GM23338 (cell line): ENCODE data around the gene RNF40. TPM values are rescaled to one million over a fixed set of nuclear protein-coding genes. Genes with fewer than 3 reads are reported as not detected.
A peak's percentile ranks its signal among the peaks of the same experiment; 100 is the strongest.

Experiments
- ATAC-seq: fragments of 200-7000 bp; cut with Tn5 transposase; 3 replicates; pipeline ENCODE4 v1.9.1; 2020
- DNase-seq: peaks from one replicate; pipeline ENCODE4 v3.0.0-alpha.2; 2015; ENCODE audit warnings: low spot score
- H2AFZ ChIP-seq: fragments of 200-600 bp; sonication (generic); 2 replicates; pipeline ENCODE4 v1.8.0; 2016; ENCODE audit warnings: antibody characterized with exemption, mild to moderate bottlenecking, moderate library complexity
- H3F3A ChIP-seq: fragments of 200-600 bp; sonication (generic); replicated peaks from 2 replicates; pipeline ENCODE4 v1.8.0; 2017; ENCODE audit warnings: antibody characterized with exemption, mixed run types, low read depth
- H3K27ac ChIP-seq: fragments of 200-600 bp; sonication (generic); 2 replicates; pipeline ENCODE4 v1.6.1; 2016; ENCODE audit warnings: low read depth
- H3K27me3 ChIP-seq: fragments of 200-600 bp; sonication (generic); 2 replicates; pipeline ENCODE4 v1.8.0; 2016; ENCODE audit warnings: mild to moderate bottlenecking, mixed run types, moderate library complexity; ENCODE audit not compliant: insufficient read depth
- H3K36me3 ChIP-seq: fragments of 200-600 bp; sonication (generic); 2 replicates; pipeline ENCODE4 v1.8.0; 2016; ENCODE audit warnings: mild to moderate bottlenecking; ENCODE audit not compliant: insufficient read depth
- H3K4me1 ChIP-seq: fragments of 200-600 bp; sonication (generic); 2 replicates; pipeline ENCODE4 v1.8.0; 2016; ENCODE audit warnings: mild to moderate bottlenecking, moderate library complexity; ENCODE audit not compliant: insufficient read depth
- H3K4me2 ChIP-seq: fragments of 200-600 bp; sonication (generic); 2 replicates; pipeline ENCODE4 v1.7.1; 2017; ENCODE audit warnings: mixed run types
- H3K4me3 ChIP-seq: fragments of 200-600 bp; sonication (generic); 2 replicates; pipeline ENCODE4 v1.6.1; 2016; ENCODE audit warnings: mixed run types
- H3K79me2 ChIP-seq: fragments of 200-600 bp; sonication (generic); replicated peaks from 2 replicates; pipeline ENCODE4 v1.8.0; 2017; ENCODE audit warnings: mild to moderate bottlenecking; ENCODE audit not compliant: insufficient read depth
- H3K9me2 ChIP-seq: fragments of 200-600 bp; sonication (generic); 2 replicates; pipeline ENCODE4 v1.8.0; 2017; ENCODE audit not compliant: insufficient read depth
- H4K20me1 ChIP-seq: fragments of 200-600 bp; sonication (generic); replicated peaks from 2 replicates; pipeline ENCODE4 v1.8.0; 2017; ENCODE audit warnings: mild to moderate bottlenecking; ENCODE audit not compliant: insufficient read depth
- H3K27ac Mint-ChIP-seq: 2 replicates; pipeline ENCODE4 v1.8.0; 2020; ENCODE audit warnings: inconsistent platforms, mild to moderate bottlenecking, moderate library complexity, mixed read lengths
- H3K27me3 Mint-ChIP-seq: 3 replicates; pipeline ENCODE4 v1.8.0; 2022; ENCODE audit warnings: low read depth, mild to moderate bottlenecking, moderate library complexity, mixed read lengths, inconsistent platforms; ENCODE audit not compliant: insufficient read depth, poor library complexity
- H3K36me3 Mint-ChIP-seq: 3 replicates; pipeline ENCODE4 v1.8.0; 2021; ENCODE audit warnings: low read depth, mild to moderate bottlenecking, inconsistent platforms, moderate library complexity, mixed read lengths
- H3K4me1 Mint-ChIP-seq: 3 replicates; pipeline ENCODE4 v1.8.0; 2020; ENCODE audit warnings: mild to moderate bottlenecking, inconsistent platforms, mixed read lengths
- H3K4me3 Mint-ChIP-seq: 3 replicates; pipeline ENCODE4 v1.8.0; 2021; ENCODE audit warnings: moderate library complexity, mild to moderate bottlenecking, inconsistent platforms, mixed read lengths
- H3K9me3 Mint-ChIP-seq: 3 replicates; pipeline ENCODE4 v1.8.0; 2020; ENCODE audit warnings: moderate library complexity, mild to moderate bottlenecking, inconsistent platforms, mixed read lengths
- CREB1 ChIP-seq: fragments of 250-450 bp; sonication (Bioruptor Pico); IDR thresholded peaks from 2 replicates; pipeline ENCODE4 v1.5.0; 2020; ENCODE audit warnings: low read depth, mild to moderate bottlenecking, moderate library complexity
- CTCF ChIP-seq, 2 experiments: fragments of 200-600 bp in 1 of 2; sonication (generic) in 1 of 2; conservative IDR thresholded peaks; 2 replicates each; pipeline versions ENCODE4 v1.5.1 to v1.6.1; 2016 to 2017; ENCODE audit warnings: antibody characterized with exemption in 2 of 2, low read depth in 2 of 2, mild to moderate bottlenecking in 2 of 2, moderate library complexity in 1 of 2
- ETS1 ChIP-seq: IDR thresholded peaks from 2 replicates; pipeline ENCODE4 v1.6.1; 2016; ENCODE audit warnings: antibody characterized with exemption
- EZH2 ChIP-seq: fragments of 200-600 bp; sonication (generic); IDR thresholded peaks from one replicate; pipeline ENCODE4 v1.8.0; 2017; ENCODE audit warnings: antibody characterized with exemption, mild to moderate bottlenecking, low read depth; ENCODE audit not compliant: unreplicated experiment
- EZH2phosphoT487 ChIP-seq: fragments of 200-600 bp; sonication (generic); IDR thresholded peaks from one replicate; pipeline ENCODE4 v1.8.1; 2018; ENCODE audit warnings: antibody characterized with exemption; ENCODE audit not compliant: unreplicated experiment
- JUNB ChIP-seq: IDR thresholded peaks from one replicate; pipeline ENCODE4 v1.6.1; 2016; ENCODE audit warnings: antibody characterized with exemption; ENCODE audit not compliant: unreplicated experiment
- NANOG ChIP-seq: IDR thresholded peaks from 2 replicates; pipeline ENCODE4 v1.6.1; 2016; ENCODE audit warnings: antibody characterized with exemption, borderline replicate concordance
- POLR2AphosphoS5 ChIP-seq: IDR thresholded peaks from 2 replicates; pipeline ENCODE4 v1.6.1; 2016; ENCODE audit warnings: antibody characterized with exemption, low read depth
- STAT1 ChIP-seq: IDR thresholded peaks from one replicate; pipeline ENCODE4 v1.6.1; 2016; ENCODE audit warnings: antibody characterized with exemption; ENCODE audit not compliant: unreplicated experiment
- ZNF114 ChIP-seq: fragments of 250-450 bp; sonication (Bioruptor Pico); IDR thresholded peaks from 2 replicates; pipeline ENCODE4 v1.5.0; 2020; ENCODE audit warnings: mild to moderate bottlenecking, moderate library complexity
- ZNF331 ChIP-seq: fragments of 250-450 bp; sonication (Bioruptor Pico); IDR thresholded peaks from 2 replicates; pipeline ENCODE4 v1.5.0; 2020; ENCODE audit warnings: low read depth, mild to moderate bottlenecking, moderate library complexity
- polyA plus RNA-seq: library from polyadenylated mRNA; unstranded; fragments of >200 nt; fragmentation: Nextera tagmentation; extraction: Ambion mirVana; gene quantifications from 2 replicates; pipeline ENCODE4 v1.2.1, GENCODE V29; 2016
- total RNA-seq: library from RNA; depleted of rRNA; stranded (reverse); fragments of >200 nt; shearing (Covaris generic); gene quantifications from 2 replicates; pipeline ENCODE4 v1.2.3, GENCODE V29; 2014
- TF ChIP-seq, protein P1 (sequence below): IDR thresholded peaks from one replicate; pipeline ENCODE4 v1.6.1; 2018; ENCODE audit warnings: antibody characterized with exemption; ENCODE audit not compliant: unreplicated experiment
- TF ChIP-seq, protein P2 (sequence below): fragments of 250-450 bp; sonication (Bioruptor Pico); IDR thresholded peaks from 2 replicates; pipeline ENCODE4 v1.5.0; 2020; ENCODE audit warnings: mild to moderate bottlenecking, moderate library complexity

RNF40 gene
- total and polyA plus RNA-seq, 2 experiments from 2014 or later = 36.0 to 78.5 TPM

- Histone ChIP-seq H3K9me2 (no peaks in the 10 kb centered on the region), H3K4me1 (peaks cover 3% of the 10 kb centered on the region), H3K27ac (peak overlapping the region; percentile 13; the same call in 1 of the 2 replicates), H3K27me3 (no peaks in the 10 kb centered on the region), H4K20me1 (peaks cover 11% of the 10 kb centered on the region), H3K36me3 (peaks cover 15% of the 10 kb centered on the region; the same call in 1 of the 2 replicates), H3K4me3 (no peak overlapping the region), H3K79me2 (no peaks in the 10 kb centered on the region), H2AFZ (no peak overlapping the region), H3F3A (0 out of 2 replicates have a peak, but pooled peaks cover 4% of the 10 kb centered on the region), H3K4me2 (no peak overlapping the region)
- Mint-ChIP-seq H3K9me3 (no peaks in the 10 kb centered on the region), H3K4me1 (peaks cover 18% of the 10 kb centered on the region), H3K4me3 (peak overlapping the region; percentile 35), H3K36me3 (peaks cover 58% of the 10 kb centered on the region), H3K27me3 (peaks cover 8% of the 10 kb centered on the region), H3K27ac (peak overlapping the region; percentile 93)
- DNase-seq (peak; percentile 72), ATAC-seq (peak; percentile 93)
- no peak for TF ChIP-seq CTCF (conservative IDR thresholded peaks at IDR 0.05; ENCODE audit: low read depth in 2 of 2)
- TF ChIP-seq POLR2AphosphoS5 = no peak
- no peak for TF ChIP-seq ETS1
- TF ChIP-seq, protein P1, sequence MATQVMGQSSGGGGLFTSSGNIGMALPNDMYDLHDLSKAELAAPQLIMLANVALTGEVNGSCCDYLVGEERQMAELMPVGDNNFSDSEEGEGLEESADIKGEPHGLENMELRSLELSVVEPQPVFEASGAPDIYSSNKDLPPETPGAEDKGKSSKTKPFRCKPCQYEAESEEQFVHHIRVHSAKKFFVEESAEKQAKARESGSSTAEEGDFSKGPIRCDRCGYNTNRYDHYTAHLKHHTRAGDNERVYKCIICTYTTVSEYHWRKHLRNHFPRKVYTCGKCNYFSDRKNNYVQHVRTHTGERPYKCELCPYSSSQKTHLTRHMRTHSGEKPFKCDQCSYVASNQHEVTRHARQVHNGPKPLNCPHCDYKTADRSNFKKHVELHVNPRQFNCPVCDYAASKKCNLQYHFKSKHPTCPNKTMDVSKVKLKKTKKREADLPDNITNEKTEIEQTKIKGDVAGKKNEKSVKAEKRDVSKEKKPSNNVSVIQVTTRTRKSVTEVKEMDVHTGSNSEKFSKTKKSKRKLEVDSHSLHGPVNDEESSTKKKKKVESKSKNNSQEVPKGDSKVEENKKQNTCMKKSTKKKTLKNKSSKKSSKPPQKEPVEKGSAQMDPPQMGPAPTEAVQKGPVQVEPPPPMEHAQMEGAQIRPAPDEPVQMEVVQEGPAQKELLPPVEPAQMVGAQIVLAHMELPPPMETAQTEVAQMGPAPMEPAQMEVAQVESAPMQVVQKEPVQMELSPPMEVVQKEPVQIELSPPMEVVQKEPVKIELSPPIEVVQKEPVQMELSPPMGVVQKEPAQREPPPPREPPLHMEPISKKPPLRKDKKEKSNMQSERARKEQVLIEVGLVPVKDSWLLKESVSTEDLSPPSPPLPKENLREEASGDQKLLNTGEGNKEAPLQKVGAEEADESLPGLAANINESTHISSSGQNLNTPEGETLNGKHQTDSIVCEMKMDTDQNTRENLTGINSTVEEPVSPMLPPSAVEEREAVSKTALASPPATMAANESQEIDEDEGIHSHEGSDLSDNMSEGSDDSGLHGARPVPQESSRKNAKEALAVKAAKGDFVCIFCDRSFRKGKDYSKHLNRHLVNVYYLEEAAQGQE = no peak
- TF ChIP-seq CREB1 (CRISPR knock-in tag) = no peak
- no peak for TF ChIP-seq STAT1
- no peak for TF ChIP-seq EZH2phosphoT487
- no peak for TF ChIP-seq NANOG
- TF ChIP-seq JUNB = no peak
- no peak for TF ChIP-seq ZNF331 (CRISPR knock-in tag)
- TF ChIP-seq, protein P2, sequence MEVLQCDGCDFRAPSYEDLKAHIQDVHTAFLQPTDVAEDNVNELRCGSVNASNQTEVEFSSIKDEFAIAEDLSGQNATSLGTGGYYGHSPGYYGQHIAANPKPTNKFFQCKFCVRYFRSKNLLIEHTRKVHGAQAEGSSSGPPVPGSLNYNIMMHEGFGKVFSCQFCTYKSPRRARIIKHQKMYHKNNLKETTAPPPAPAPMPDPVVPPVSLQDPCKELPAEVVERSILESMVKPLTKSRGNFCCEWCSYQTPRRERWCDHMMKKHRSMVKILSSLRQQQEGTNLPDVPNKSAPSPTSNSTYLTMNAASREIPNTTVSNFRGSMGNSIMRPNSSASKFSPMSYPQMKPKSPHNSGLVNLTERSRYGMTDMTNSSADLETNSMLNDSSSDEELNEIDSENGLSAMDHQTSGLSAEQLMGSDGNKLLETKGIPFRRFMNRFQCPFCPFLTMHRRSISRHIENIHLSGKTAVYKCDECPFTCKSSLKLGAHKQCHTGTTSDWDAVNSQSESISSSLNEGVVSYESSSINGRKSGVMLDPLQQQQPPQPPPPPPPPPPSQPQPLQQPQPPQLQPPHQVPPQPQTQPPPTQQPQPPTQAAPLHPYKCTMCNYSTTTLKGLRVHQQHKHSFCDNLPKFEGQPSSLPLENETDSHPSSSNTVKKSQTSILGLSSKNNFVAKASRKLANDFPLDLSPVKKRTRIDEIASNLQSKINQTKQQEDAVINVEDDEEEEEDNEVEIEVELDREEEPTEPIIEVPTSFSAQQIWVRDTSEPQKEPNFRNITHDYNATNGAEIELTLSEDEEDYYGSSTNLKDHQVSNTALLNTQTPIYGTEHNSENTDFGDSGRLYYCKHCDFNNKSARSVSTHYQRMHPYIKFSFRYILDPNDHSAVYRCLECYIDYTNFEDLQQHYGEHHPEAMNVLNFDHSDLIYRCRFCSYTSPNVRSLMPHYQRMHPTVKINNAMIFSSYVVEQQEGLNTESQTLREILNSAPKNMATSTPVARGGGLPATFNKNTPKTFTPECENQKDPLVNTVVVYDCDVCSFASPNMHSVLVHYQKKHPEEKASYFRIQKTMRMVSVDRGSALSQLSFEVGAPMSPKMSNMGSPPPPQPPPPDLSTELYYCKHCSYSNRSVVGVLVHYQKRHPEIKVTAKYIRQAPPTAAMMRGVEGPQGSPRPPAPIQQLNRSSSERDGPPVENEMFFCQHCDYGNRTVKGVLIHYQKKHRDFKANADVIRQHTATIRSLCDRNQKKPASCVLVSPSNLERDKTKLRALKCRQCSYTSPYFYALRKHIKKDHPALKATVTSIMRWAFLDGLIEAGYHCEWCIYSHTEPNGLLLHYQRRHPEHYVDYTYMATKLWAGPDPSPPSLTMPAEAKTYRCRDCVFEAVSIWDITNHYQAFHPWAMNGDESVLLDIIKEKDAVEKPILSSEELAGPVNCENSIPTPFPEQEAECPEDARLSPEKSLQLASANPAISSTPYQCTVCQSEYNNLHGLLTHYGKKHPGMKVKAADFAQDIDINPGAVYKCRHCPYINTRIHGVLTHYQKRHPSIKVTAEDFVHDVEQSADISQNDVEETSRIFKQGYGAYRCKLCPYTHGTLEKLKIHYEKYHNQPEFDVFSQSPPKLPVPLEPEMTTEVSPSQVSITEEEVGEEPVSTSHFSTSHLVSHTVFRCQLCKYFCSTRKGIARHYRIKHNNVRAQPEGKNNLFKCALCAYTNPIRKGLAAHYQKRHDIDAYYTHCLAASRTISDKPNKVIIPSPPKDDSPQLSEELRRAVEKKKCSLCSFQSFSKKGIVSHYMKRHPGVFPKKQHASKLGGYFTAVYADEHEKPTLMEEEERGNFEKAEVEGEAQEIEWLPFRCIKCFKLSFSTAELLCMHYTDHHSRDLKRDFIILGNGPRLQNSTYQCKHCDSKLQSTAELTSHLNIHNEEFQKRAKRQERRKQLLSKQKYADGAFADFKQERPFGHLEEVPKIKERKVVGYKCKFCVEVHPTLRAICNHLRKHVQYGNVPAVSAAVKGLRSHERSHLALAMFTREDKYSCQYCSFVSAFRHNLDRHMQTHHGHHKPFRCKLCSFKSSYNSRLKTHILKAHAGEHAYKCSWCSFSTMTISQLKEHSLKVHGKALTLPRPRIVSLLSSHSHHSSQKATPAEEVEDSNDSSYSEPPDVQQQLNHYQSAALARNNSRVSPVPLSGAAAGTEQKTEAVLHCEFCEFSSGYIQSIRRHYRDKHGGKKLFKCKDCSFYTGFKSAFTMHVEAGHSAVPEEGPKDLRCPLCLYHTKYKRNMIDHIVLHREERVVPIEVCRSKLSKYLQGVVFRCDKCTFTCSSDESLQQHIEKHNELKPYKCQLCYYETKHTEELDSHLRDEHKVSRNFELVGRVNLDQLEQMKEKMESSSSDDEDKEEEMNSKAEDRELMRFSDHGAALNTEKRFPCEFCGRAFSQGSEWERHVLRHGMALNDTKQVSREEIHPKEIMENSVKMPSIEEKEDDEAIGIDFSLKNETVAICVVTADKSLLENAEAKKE (CRISPR knock-in tag) = no peak
- TF ChIP-seq ZNF114 (CRISPR knock-in tag) = no peak
- no peak for TF ChIP-seq EZH2
Observed at GRCh38 chr16:30740364-30741251, 21.5 kb upstream of the RNF40 start.
